Measurements from ENCODE around the gene ASPRV1. TPM values are rescaled to one million over a fixed set of nuclear protein-coding genes. Genes with fewer than 3 reads are reported as not detected.

ASPRV1 gene
- total and polyA plus RNA-seq, 2 donors (not counting 3 experiments of a cell fraction or from before 2014, with no cell fraction given), result 0.15 to 0.22 TPM

- H3K4me3 ChIP-seq (replicated peaks in 1 of 3; ENCODE audit: insufficient read depth in 1 of 3, low read depth in 1 of 3, low read length in 3 of 3), result no peak overlapping the region
- DNase-seq (ENCODE audit: low read depth, low spot score) (no peak), FAIRE-seq (no peak)
- no peaks in the 10 kb centered on the region for H4K20me1 ChIP-seq (replicated peaks; ENCODE audit: control insufficient read depth, extremely low read depth, insufficient read depth, low read length)
- no peak overlapping the region for H3K27ac ChIP-seq (ENCODE audit: insufficient read depth, low read depth, low read length)
- no TSS peak for BruUV-seq (replicated peaks)
- intact Hi-C loops (cut with micrococcal nuclease) (no loop called here), dilution Hi-C loops (cut with MboI; ENCODE audit: extremely low pct_ligation_motif_present, low sequenced_read_pairs) (no loop called here)
- H3K9me3 ChIP-seq (replicated peaks; ENCODE audit: control insufficient read depth, insufficient read depth, low read length), result no peaks in the 10 kb centered on the region
- no peak overlapping the region for H2AFZ ChIP-seq (ENCODE audit: low read depth, low read length)
- H3K9me1 ChIP-seq (replicated peaks; ENCODE audit: control insufficient read depth, extremely low read depth, insufficient read depth, low read length), result no peaks in the 10 kb centered on the region
- H3K27me3 ChIP-seq (ENCODE audit: control insufficient read depth in 2 of 2, insufficient read depth in 2 of 2, low read length in 2 of 2), result peaks cover 2 to 4% of the 10 kb centered on the region in 2 experiments
- ChIA-PET POLR2A (no interaction called here), CTCF (no interaction called here)
- H3K4me1 ChIP-seq (ENCODE audit: control insufficient read depth, extremely low read depth, insufficient read depth, low read length), result no peaks in the 10 kb centered on the region
- no peaks in the 10 kb centered on the region for H3K79me2 ChIP-seq (ENCODE audit: control insufficient read depth, insufficient read depth, low read length)
- H3K36me3 ChIP-seq (ENCODE audit: control insufficient read depth in 2 of 2, extremely low read depth in 1 of 2, insufficient read depth in 2 of 2, low read length in 2 of 2), result no peaks in the 10 kb centered on the region
- H3K9ac ChIP-seq (replicated peaks; ENCODE audit: extremely low read depth, insufficient read depth, low read length), result no peak overlapping the region
- no peak overlapping the region for H3K4me2 ChIP-seq (ENCODE audit: insufficient read depth, low read length)
- TF ChIP-seq POLR2A (IDR thresholded peaks at IDR 0.05; ENCODE audit: low read depth, low read length) (no peak), JUN (IDR thresholded peaks at IDR 0.05; ENCODE audit: borderline replicate concordance, insufficient read depth, insufficient read length, low read depth) (no peak)
Measured at GRCh38 chr2:69977186-69977585, 15.8 kb upstream of the ASPRV1 start.

GRCh38 chr2:69975853-69976462 is 14.5 kb upstream of the ASPRV1 start:
- H3K9me1 ChIP-seq (replicated peaks; ENCODE audit: control insufficient read depth, extremely low read depth, insufficient read depth, low read length), result no peaks in the 10 kb centered on the region
- ChIA-PET CTCF (no interaction called here), POLR2A (no interaction called here)
- H3K9me3 ChIP-seq (replicated peaks; ENCODE audit: control insufficient read depth, insufficient read depth, low read length), result no peaks in the 10 kb centered on the region
- no peak overlapping the region for H3K4me3 ChIP-seq (replicated peaks in 1 of 3; ENCODE audit: insufficient read depth in 1 of 3, low read depth in 1 of 3, low read length in 3 of 3)
- no peak overlapping the region for H3K9ac ChIP-seq (replicated peaks; ENCODE audit: extremely low read depth, insufficient read depth, low read length)
- H3K4me2 ChIP-seq (ENCODE audit: insufficient read depth, low read length), result no peak overlapping the region
- no peaks in the 10 kb centered on the region for H3K4me1 ChIP-seq (ENCODE audit: control insufficient read depth, extremely low read depth, insufficient read depth, low read length)
- H3K79me2 ChIP-seq (ENCODE audit: control insufficient read depth, insufficient read depth, low read length), result no peaks in the 10 kb centered on the region
- H3K27ac ChIP-seq (ENCODE audit: insufficient read depth, low read depth, low read length), result no peak overlapping the region
- intact Hi-C loops (cut with micrococcal nuclease) (no loop called here), dilution Hi-C loops (cut with MboI; ENCODE audit: extremely low pct_ligation_motif_present, low sequenced_read_pairs) (no loop called here)
- peaks cover 2 to 4% of the 10 kb centered on the region in 2 experiments for H3K27me3 ChIP-seq (ENCODE audit: control insufficient read depth in 2 of 2, insufficient read depth in 2 of 2, low read length in 2 of 2)
- FAIRE-seq (no peak), DNase-seq (ENCODE audit: low read depth, low spot score) (no peak)
- H4K20me1 ChIP-seq (replicated peaks; ENCODE audit: control insufficient read depth, extremely low read depth, insufficient read depth, low read length), result no peaks in the 10 kb centered on the region
- TF ChIP-seq MYC (IDR thresholded peaks at IDR 0.05; ENCODE audit: low read depth, low read length) (no peak), MAX (IDR thresholded peaks at IDR 0.05; ENCODE audit: insufficient read depth, insufficient read length) (no peak), POLR2AphosphoS5 (IDR thresholded peaks at IDR 0.05; ENCODE audit: insufficient read depth, low read depth, low read length) (no peak), FOS (IDR thresholded peaks at IDR 0.05; ENCODE audit: borderline replicate concordance, insufficient read depth, low read length) (no peak), JUN (IDR thresholded peaks at IDR 0.05; ENCODE audit: borderline replicate concordance, insufficient read depth, insufficient read length, low read depth) (no peak), EZH2 (IDR thresholded peaks at IDR 0.05; ENCODE audit: borderline replicate concordance, low read depth, low read length, severe bottlenecking) (no peak), POLR2A (IDR thresholded peaks at IDR 0.05; ENCODE audit: low read depth, low read length) (no peak)
- no TSS peak for BruUV-seq (replicated peaks)
- H2AFZ ChIP-seq (ENCODE audit: low read depth, low read length), result no peak overlapping the region
- no peaks in the 10 kb centered on the region for H3K36me3 ChIP-seq (ENCODE audit: control insufficient read depth in 2 of 2, extremely low read depth in 1 of 2, insufficient read depth in 2 of 2, low read length in 2 of 2)

All from endothelial cell of umbilical vein (primary cell).